Measurements from ENCODE around the gene CETP. TPM values are rescaled to one million over a fixed set of nuclear protein-coding genes. Genes with fewer than 3 reads are reported as not detected.
A peak's percentile ranks its signal among the peaks of the same experiment; 100 is the strongest.

The CETP gene
- total and polyA plus RNA-seq, 2 of the 8 experiments (the other 6 are each of a cell fraction or from before 2014, with no cell fraction given), result not detected

- FAIRE-seq (no peak), DNase-seq (ENCODE audit: low read depth in 1 of 2, low spot score in 2 of 2) (no peak)
- no peak overlapping the region for H3K27ac ChIP-seq (ENCODE audit: low read depth, low read length)
- CTCF ChIA-PET (ENCODE audit: partially characterized antibody), result interaction anchor here (0.7 to 2.7 kb wide), 4 partner anchors 11 to 23 kb away, joined by 3 to 13 read pairs (median 4); no protein-coding TSS in a partner anchor
- POLR2A ChIA-PET (ENCODE audit: partially characterized antibody), result interaction anchor here (0.5 kb wide), 1 partner anchor 260 kb away, joined by 3 read pairs; no protein-coding TSS in a partner anchor
- H4K8ac ChIP-seq (ENCODE audit: extremely low read depth, insufficient read depth, low read length), result no peak overlapping the region; the same call in 1 of the 2 replicates
- no peak overlapping the region for H3K4ac ChIP-seq (replicated peaks; ENCODE audit: insufficient read length, low read depth, low read length)
- no peak overlapping the region; the same call in 1 of the 2 replicates for H3K18ac ChIP-seq (ENCODE audit: extremely low read depth, low read length)
- peak overlapping the region; percentile 94; the same call in 1 of the 2 replicates for H2AFZ ChIP-seq (ENCODE audit: low read length)
- 0 out of 2 replicates have a peak overlapping the region, but pooled peaks have one; percentile 2 for H2BK15ac ChIP-seq (ENCODE audit: low read length)
- WGBS, 2 experiments (ENCODE audit: extremely low coverage in 1 of 2, insufficient coverage in 1 of 2, insufficient read length in 1 of 2, insufficient replicate concordance in 2 of 2, low coverage in 1 of 2, low lambda C conversion rate in 2 of 2, missing lambda C conversion rate in 1 of 2), result 83% methylated on average over 6 of the region's 6 CpGs; no CpG with 5 or more reads in 1 of the 2 experiments
- H3K36me3 ChIP-seq (ENCODE audit: control insufficient read depth in 2 of 4, insufficient read depth in 4 of 4, low read length in 3 of 4), result no peaks in the 10 kb centered on the region
- H3K4me1 ChIP-seq (replicated peaks in 1 of 4; ENCODE audit: control insufficient read depth in 3 of 4, insufficient read depth in 4 of 4, low read length in 3 of 4), result peaks cover 0 to 5% (median 3%) of the 10 kb centered on the region in 4 experiments; a peak in 3 of 7 replicates
- no peak overlapping the region for H2BK5ac ChIP-seq (ENCODE audit: low read depth, low read length)
- no peak overlapping the region for H2AK5ac ChIP-seq (ENCODE audit: low read depth, low read length)
- H2BK12ac ChIP-seq (ENCODE audit: low read depth, low read length), result peak overlapping the region; percentile 5; the same call in 1 of the 2 replicates
- H2BK120ac ChIP-seq (replicated peaks; ENCODE audit: low read depth, low read length), result no peak overlapping the region
- H3K27me3 ChIP-seq (replicated peaks in 1 of 4; ENCODE audit: control insufficient read depth in 3 of 4, extremely low read depth in 1 of 4, insufficient read depth in 3 of 4, low read length in 3 of 4), result peaks cover 0 to 33% (median 24%) of the 10 kb centered on the region in 4 experiments; a peak in 6 of 7 replicates
- no peaks in the 10 kb centered on the region for H4K20me1 ChIP-seq (replicated peaks in 1 of 2; ENCODE audit: control insufficient read depth in 1 of 2, insufficient read depth in 2 of 2, low read length in 2 of 2)
- H3K23ac ChIP-seq (ENCODE audit: insufficient read length), result no peak overlapping the region
- no peak overlapping the region for H4K5ac ChIP-seq (ENCODE audit: insufficient read length, low read depth, low read length)
- H3K4me3 ChIP-seq (ENCODE audit: extremely low read depth in 1 of 4, insufficient read depth in 2 of 4, low read depth in 3 of 4, low read length in 4 of 4), result peak overlapping the region; percentile 43 to 78 (median 56); a peak in 5 of 8 replicates
- H4K91ac ChIP-seq (replicated peaks; ENCODE audit: insufficient read length, low read length), result peak overlapping the region; percentile 51
- no peaks in the 10 kb centered on the region for H3K79me2 ChIP-seq (ENCODE audit: control insufficient read depth in 1 of 2, insufficient read depth in 2 of 2, low read length in 2 of 2)
- no peaks in the 10 kb centered on the region for H3K9me3 ChIP-seq (ENCODE audit: insufficient read depth in 2 of 2, low read depth in 1 of 2, low read length in 1 of 2)
- H3K9ac ChIP-seq (replicated peaks in 1 of 4; ENCODE audit: extremely low read depth in 1 of 4, low read depth in 3 of 4, low read length in 3 of 4), result no peak overlapping the region
- H3K23me2 ChIP-seq (ENCODE audit: low read depth, low read length), result peaks cover 8% of the 10 kb centered on the region; the same call in 1 of the 2 replicates
- H3K56ac ChIP-seq (replicated peaks; ENCODE audit: insufficient read length, low read depth, low read length), result no peak overlapping the region
- H2BK20ac ChIP-seq (ENCODE audit: low read length), result no peak overlapping the region; the same call in 1 of the 2 replicates
- peak overlapping the region; percentile 76 to 93 for H3K4me2 ChIP-seq (ENCODE audit: insufficient read depth in 1 of 2, low read depth in 2 of 2, low read length in 2 of 2)
- H3K79me1 ChIP-seq (ENCODE audit: low read depth, low read length), result no peaks in the 10 kb centered on the region
- H3K14ac ChIP-seq (ENCODE audit: insufficient read length), result no peak overlapping the region
- TF ChIP-seq CEBPB (IDR thresholded peaks at IDR 0.05; ENCODE audit: low read depth, low read length), result no peak
- TF ChIP-seq FOSL1 (IDR thresholded peaks at IDR 0.05; ENCODE audit: insufficient read depth, low read depth, low read length), result no peak
- TF ChIP-seq BRCA1 (IDR thresholded peaks at IDR 0.05; ENCODE audit: low read depth, low read length), result no peak
- no peak for TF ChIP-seq EZH2 (IDR thresholded peaks at IDR 0.05; ENCODE audit: low read depth, low read length, severe bottlenecking)
- TF ChIP-seq CTCF (IDR thresholded peaks at IDR 0.05; ENCODE audit: control extremely low read depth in 1 of 3, insufficient read depth in 1 of 3, low read depth in 1 of 3, low read length in 3 of 3), result no peak
- no peak for TF ChIP-seq HDAC6 (IDR thresholded peaks at IDR 0.05; ENCODE audit: low read depth, low read length)
- no peak for TF ChIP-seq GABPA (IDR thresholded peaks at IDR 0.05; ENCODE audit: borderline replicate concordance, insufficient read depth, low read length)
- no peak for TF ChIP-seq MAFK (IDR thresholded peaks at IDR 0.05; ENCODE audit: low read depth, low read length)
- TF ChIP-seq KDM5A (IDR thresholded peaks at IDR 0.05; ENCODE audit: low read length), result no peak
Measured at GRCh38 chr16:56988161-56988947, 26.6 kb downstream of the CETP start.
